DOHH2 (cell line): Measurements from ENCODE around the gene HADHA.

Experiments used
- CTCF ChIP-seq: fragments of 200-600 bp; sonication (generic); IDR thresholded peaks from one replicate; pipeline ENCODE4 v1.5.1; 2014; ENCODE audit warnings: antibody characterized with exemption, mild to moderate bottlenecking, low read depth, low read length; ENCODE audit not compliant: poor library complexity, severe bottlenecking
- EZH2phosphoT487 ChIP-seq: fragments of 200-600 bp; sonication (generic); IDR thresholded peaks from 2 replicates; pipeline ENCODE4 v1.6.1; 2017; ENCODE audit warnings: borderline replicate concordance, mild to moderate bottlenecking, antibody characterized with exemption, low read length, moderate library complexity, mixed read lengths

- TF ChIP-seq CTCF: no peak
- TF ChIP-seq EZH2phosphoT487: no peak
These were observed 100.4 kb downstream of the HADHA start for GRCh38 chr2:26144031-26144430.
